Subcutaneous adipose tissue (tissue), 4 donors: Measurements from ENCODE around the gene DCAF6. TPM values are rescaled to one million over a fixed set of nuclear protein-coding genes. Genes with fewer than 3 reads are reported as not detected.

Experiments
- total RNA-seq, 4 donors: library from RNA; depleted of rRNA; stranded (reverse); fragments of >200 nt; gene quantifications; one replicate each; pipeline ENCODE4 v1.1.0, GENCODE V29; 2016
- TF ChIP-seq, protein P1 (sequence below): fragments of 450-650 bp; IDR thresholded peaks from one replicate; pipeline ENCODE4 v1.5.1; 2016; ENCODE audit warnings: low read depth, mild to moderate bottlenecking, control low read depth, antibody characterized with exemption, moderate library complexity

Gene DCAF6
- total RNA-seq, 4 donors from 2014 or later, result 94.4 to 116 (median 99.8) TPM

DNA sequence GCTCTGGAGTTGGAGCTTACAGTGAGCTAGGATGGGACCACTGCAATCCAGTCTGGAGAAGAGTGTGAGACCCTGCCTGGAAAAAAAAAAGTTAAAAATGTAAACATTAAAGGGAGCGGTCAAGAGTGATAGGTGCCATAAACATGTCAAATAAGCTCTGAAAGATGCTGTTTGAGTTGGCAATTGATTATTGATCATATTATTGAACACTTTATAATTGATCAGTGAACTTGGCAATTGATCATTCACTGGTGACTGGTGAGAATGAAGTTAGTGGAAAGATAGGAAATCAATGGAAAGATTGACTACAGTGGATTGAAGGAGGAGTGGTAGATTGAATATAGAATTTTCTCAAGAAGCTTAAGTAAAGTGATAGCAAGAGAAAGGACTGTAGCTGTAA lies 64.7 kb downstream of the DCAF6 start:
- TF ChIP-seq, protein P1, sequence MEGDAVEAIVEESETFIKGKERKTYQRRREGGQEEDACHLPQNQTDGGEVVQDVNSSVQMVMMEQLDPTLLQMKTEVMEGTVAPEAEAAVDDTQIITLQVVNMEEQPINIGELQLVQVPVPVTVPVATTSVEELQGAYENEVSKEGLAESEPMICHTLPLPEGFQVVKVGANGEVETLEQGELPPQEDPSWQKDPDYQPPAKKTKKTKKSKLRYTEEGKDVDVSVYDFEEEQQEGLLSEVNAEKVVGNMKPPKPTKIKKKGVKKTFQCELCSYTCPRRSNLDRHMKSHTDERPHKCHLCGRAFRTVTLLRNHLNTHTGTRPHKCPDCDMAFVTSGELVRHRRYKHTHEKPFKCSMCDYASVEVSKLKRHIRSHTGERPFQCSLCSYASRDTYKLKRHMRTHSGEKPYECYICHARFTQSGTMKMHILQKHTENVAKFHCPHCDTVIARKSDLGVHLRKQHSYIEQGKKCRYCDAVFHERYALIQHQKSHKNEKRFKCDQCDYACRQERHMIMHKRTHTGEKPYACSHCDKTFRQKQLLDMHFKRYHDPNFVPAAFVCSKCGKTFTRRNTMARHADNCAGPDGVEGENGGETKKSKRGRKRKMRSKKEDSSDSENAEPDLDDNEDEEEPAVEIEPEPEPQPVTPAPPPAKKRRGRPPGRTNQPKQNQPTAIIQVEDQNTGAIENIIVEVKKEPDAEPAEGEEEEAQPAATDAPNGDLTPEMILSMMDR, result no peak

DNA sequence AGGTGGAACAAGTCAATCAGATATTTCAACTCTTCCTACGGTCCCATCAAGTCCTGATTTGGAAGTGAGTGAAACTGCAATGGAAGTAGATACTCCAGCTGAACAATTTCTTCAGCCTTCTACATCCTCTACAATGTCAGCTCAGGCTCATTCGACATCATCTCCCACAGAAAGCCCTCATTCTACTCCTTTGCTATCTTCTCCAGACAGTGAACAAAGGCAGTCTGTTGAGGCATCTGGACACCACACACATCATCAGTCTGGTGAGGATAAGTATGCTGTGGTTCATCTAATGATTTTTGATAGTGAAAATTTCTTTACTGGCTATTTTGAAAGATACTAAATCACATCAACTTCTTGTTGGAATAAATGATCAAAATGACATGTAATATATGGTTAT lies 68.0 kb downstream of the DCAF6 start:
- TF ChIP-seq, protein P1, result no peak

DNA sequence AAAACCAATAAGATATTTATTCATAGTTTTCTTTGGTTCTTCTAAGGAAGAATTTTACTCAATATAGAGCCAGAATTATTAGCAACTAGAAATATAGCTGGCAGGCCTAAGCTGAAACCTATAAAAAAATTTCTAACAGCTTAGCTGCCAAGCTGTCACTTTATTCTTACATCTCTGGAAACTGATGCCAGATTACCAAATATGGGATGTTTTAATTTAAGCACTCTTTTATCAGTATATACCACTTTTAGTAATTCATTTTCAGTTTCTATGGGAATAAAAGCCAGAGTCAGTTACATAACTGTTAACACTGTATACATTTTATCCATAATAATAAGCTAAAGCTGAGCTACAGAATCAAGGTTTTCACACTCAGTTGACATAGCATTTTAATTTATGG lies 69.0 kb downstream of the DCAF6 start:
- TF ChIP-seq, protein P1, result no peak

DNA sequence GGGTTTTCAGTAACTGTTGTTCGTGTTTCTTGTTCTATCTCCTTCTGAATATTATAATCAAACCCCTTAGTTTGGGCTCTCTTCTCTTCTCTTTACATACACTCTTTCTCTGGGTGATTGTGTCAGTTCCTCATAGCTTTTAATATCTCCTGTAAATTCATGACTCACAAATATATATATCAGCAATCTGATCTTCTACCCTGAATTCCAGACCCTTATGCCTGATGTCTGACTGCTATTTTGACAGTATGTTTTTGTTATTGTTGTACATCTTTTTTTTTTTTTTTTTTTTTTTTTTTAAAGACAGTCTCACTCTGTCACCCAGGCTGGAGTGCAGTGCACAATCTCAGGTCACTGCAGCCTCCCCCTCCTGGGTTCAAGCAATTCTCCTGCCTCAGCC lies 71.2 kb downstream of the DCAF6 start:
- TF ChIP-seq, protein P1, result no peak

DNA sequence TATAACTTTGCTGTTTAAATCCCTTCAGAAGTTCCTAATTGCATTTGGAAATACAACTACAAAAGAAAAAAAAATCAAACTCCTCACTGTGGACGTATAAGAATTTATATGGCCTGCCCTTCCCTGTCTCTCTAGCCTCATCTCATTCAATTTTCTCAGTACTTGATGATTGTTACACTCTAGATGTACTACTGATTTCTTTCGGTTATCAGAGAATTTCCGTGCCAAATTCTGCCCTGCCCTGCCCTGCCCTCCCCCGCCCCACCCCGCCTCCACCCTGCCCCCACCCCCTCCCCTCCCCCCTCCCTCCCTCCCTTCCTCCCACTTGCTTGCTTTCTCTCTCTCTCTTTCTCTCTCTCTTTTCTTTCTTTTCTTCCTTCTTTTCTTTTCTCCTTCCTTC lies 72.1 kb downstream of the DCAF6 start:
- TF ChIP-seq, protein P1, result no peak

DNA sequence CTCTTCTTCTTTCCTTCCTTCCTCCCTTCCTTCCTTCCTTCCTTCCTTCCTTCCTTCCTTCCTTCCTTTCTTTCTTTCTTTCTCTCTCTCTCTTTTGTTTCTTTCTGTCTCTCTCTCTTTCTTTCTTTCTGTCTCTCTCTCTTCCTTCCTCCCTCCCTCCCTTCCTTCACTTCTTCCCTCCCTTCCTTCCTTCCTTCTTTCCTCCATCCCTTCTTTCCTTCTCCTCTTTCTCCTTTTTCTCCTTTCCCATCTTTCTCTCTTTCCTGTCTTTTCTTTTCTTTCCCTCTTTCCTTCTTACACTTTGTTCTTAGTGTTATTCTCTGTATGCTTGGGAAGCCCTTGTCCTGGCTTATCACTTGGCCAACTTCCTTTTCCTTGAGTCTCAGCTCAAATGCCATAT lies 72.8 kb downstream of the DCAF6 start:
- TF ChIP-seq, protein P1, result no peak

DNA sequence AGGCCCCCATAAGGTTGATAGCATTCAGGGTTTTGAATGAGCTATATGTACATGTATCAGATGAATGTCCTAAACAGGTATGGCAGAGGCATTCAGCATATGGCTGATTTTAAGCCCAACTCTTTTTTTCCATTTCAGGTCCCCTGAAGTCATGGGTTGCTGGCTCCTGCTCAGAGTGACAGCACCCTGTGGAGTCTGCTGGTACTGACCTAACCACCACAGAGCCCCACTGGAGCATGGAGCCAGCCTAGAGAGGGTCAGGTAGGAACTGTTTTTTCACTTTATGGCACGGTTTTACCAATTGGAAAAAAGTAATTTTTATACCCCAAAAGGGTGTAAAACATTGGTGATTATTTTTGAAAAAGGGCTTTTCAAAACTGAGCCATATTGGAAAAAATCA lies 82.9 kb downstream of the DCAF6 start:
- TF ChIP-seq, protein P1, result no peak
